Vagina (tissue), 2 donors: ENCODE results near the gene HUNK. TPM values are rescaled to one million over a fixed set of nuclear protein-coding genes. Genes with fewer than 3 reads are reported as not detected.
"Not testable (repeated sequence)": the region's sequence is repeated elsewhere in the genome, so short reads cannot be mapped to it uniquely, and the experiment has no call there.

Source experiments
- DNase-seq, 2 donors: peaks; one replicate each; pipeline ENCODE4 v3.0.0-alpha.2; 2017; ENCODE audit errors: extremely low spot score in 2 of 2
- H3K27ac ChIP-seq: fragments of 200-600 bp; sonication (generic); one replicate; pipeline ENCODE4 v1.5.1; 2019
- H3K27me3 ChIP-seq: fragments of 200-600 bp; sonication (generic); one replicate; pipeline ENCODE4 v1.5.1; 2019
- H3K36me3 ChIP-seq, 2 donors: fragments of 200-600 bp; sonication (generic); one replicate each; pipeline ENCODE4 v1.5.1; 2017 to 2019
- H3K4me1 ChIP-seq: fragments of 200-600 bp; sonication (generic); one replicate; pipeline ENCODE4 v1.5.1; 2019
- H3K4me3 ChIP-seq, 2 donors: fragments of 200-600 bp; sonication (generic); 1 replicate in 1 of 2; 2 replicates in 1 of 2; pipeline ENCODE4 v1.5.1; 2016 to 2019
- H3K9me3 ChIP-seq: fragments of 200-600 bp; sonication (generic); one replicate; pipeline ENCODE4 v1.5.1; 2019
- POLR2A ChIP-seq, 2 donors: fragments of 450-650 bp; IDR thresholded peaks; one replicate each; pipeline ENCODE4 v1.6.1; 2017; ENCODE audit warnings: antibody characterized with exemption in 2 of 2, mild to moderate bottlenecking in 2 of 2, moderate library complexity in 2 of 2
- POLR2AphosphoS5 ChIP-seq, 2 donors: sonication (generic); formaldehyde crosslinking; IDR thresholded peaks; one replicate each; pipeline ENCODE4 v1.9.0; 2017; ENCODE audit warnings: antibody characterized with exemption in 2 of 2, mild to moderate bottlenecking in 2 of 2, low read depth in 1 of 2; ENCODE audit not compliant: insufficient read depth in 1 of 2
- intact Hi-C: fragments of 100-400 bp; cut with DNase I; formaldehyde crosslinking; loops from one replicate; pipeline ENCODE4 v1.15.1; 2023
- total RNA-seq: library from RNA; depleted of rRNA; stranded (reverse); fragments of >200 nt; gene quantifications from one replicate; pipeline ENCODE4 v1.2.3, GENCODE V29; 2016
- TF ChIP-seq, protein P1 (sequence below), 3 experiments: fragments of 450-650 bp in 2 of 3; fragments of 200-600 bp in 1 of 3; sonication (generic) in 1 of 3; IDR thresholded peaks; one replicate each; pipeline ENCODE4 v1.5.1; 2017 to 2019; ENCODE audit warnings: antibody characterized with exemption in 3 of 3, mild to moderate bottlenecking in 2 of 3, moderate library complexity in 2 of 3

The HUNK gene
- total RNA-seq, 1 donor from 2014 or later, result 0.74 TPM

DNA sequence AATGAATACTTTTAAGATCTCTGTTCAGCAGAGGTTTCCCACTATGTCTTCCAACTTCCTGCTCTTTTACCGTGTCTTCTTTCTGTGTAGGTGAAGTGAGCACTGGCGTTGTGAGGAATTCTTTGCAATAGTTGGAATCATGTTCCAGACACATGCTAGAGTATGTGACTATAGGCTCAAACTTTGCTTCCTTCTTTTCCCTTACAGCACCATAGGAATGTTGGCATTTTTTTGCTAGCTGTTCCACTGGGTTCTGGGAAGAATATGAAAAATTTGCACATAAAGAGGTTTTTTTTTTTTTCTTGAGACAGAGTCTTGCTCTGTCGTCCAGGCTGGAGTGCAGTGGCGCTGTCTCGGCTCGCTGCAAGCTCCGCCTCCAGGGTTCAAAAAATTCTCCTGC lies 15.7 kb upstream of the HUNK start:
- Histone ChIP-seq H3K36me3 (no peaks in the 10 kb centered on the region), H3K4me1 (no peaks in the 10 kb centered on the region), H3K4me3 (no peak overlapping the region), H3K27me3 (no peaks in the 10 kb centered on the region), H3K27ac (no peak overlapping the region), H3K9me3 (no peaks in the 10 kb centered on the region)
- peak in 1 of 2 donors; percentile 11 for DNase-seq
- TF ChIP-seq POLR2A (IDR thresholded peaks at IDR 0.05), result no peak
- TF ChIP-seq POLR2AphosphoS5 (IDR thresholded peaks at IDR 0.05; ENCODE audit: insufficient read depth in 1 of 2, low read depth in 1 of 2), result no peak
- TF ChIP-seq, protein P1, sequence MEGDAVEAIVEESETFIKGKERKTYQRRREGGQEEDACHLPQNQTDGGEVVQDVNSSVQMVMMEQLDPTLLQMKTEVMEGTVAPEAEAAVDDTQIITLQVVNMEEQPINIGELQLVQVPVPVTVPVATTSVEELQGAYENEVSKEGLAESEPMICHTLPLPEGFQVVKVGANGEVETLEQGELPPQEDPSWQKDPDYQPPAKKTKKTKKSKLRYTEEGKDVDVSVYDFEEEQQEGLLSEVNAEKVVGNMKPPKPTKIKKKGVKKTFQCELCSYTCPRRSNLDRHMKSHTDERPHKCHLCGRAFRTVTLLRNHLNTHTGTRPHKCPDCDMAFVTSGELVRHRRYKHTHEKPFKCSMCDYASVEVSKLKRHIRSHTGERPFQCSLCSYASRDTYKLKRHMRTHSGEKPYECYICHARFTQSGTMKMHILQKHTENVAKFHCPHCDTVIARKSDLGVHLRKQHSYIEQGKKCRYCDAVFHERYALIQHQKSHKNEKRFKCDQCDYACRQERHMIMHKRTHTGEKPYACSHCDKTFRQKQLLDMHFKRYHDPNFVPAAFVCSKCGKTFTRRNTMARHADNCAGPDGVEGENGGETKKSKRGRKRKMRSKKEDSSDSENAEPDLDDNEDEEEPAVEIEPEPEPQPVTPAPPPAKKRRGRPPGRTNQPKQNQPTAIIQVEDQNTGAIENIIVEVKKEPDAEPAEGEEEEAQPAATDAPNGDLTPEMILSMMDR (IDR thresholded peaks at IDR 0.05), result no peak
- intact Hi-C loops, result no loop called here

DNA sequence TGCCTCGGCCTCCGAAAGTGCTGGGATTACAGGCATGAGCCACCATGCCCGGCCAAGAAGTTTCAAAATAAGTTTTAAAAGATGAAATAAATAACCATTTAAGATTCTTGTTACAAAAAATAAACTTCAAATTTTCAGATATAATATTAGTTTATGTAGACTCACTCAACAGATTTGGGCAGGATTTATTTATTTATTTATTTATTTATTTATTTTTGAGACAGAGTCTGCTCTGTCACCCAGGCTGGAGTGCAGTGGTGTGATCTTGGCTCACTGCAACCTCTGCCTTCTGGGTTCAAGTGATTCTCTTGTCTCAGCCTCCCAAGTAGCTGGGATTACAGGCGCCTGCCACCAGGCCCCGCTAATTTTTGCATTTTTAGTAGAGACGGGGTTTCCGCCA lies 15.2 kb upstream of the HUNK start:
- DNase-seq, H3K9me3 ChIP-seq, H3K4me3 ChIP-seq, H3K4me1 ChIP-seq, intact Hi-C loops, H3K27ac ChIP-seq, H3K27me3 ChIP-seq, H3K36me3 ChIP-seq: not testable (repeated sequence)

DNA sequence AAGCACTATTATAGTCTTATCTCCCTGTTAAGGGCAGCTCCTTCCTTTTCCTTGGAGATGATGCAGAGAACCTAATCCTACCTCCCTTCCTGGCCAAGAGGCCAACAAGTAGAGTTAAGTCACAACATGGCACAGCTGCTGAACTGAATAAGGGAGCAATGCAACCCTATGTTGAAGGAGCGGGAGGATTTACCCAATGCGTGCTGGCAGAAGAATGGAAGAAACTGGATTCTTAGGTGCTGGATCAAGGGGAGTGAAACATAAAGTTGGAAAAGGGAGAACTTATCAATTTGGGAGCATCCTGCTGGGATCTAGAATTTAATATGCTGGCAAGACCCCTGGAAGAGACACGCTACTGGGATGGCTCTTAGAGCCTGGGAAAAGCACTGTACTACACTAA lies 12.0 kb upstream of the HUNK start:
- H3K27ac ChIP-seq, result no peak overlapping the region
- TF ChIP-seq POLR2AphosphoS5 (IDR thresholded peaks at IDR 0.05; ENCODE audit: insufficient read depth in 1 of 2, low read depth in 1 of 2) (no peak), POLR2A (IDR thresholded peaks at IDR 0.05) (no peak)
- TF ChIP-seq, protein P1 (IDR thresholded peaks at IDR 0.05), result no peak
- no peaks in the 10 kb centered on the region for H3K9me3 ChIP-seq
- H3K36me3 ChIP-seq, result no peaks in the 10 kb centered on the region
- intact Hi-C loops, result no loop called here
- peaks cover 4% of the 10 kb centered on the region for H3K4me1 ChIP-seq
- DNase-seq, result peak in 1 of 2 donors; percentile 56
- no peak overlapping the region for H3K4me3 ChIP-seq
- no peaks in the 10 kb centered on the region for H3K27me3 ChIP-seq

DNA sequence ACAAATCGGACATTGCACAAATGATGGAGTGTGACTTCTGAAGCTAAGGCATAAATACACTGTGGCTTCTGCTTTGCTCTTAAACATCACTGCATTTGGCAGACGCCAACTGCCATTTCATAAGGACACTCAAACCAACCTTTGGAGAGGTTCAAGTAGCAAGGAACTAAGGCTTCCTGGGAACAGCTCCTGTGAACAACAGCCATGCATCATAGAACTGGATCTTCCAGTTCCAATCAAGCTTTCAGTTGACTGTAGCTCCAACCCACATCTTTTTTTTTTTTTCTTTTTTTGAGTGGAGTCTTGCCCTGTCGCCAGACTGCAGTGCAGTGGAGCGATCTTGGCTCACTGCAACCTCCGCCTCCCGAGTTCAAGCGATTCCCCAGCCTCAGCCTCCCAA lies 10.7 kb upstream of the HUNK start:
- Histone ChIP-seq H3K9me3 (no peaks in the 10 kb centered on the region), H3K4me3 (no peak overlapping the region), H3K27ac (no peak overlapping the region), H3K4me1 (peaks cover 9% of the 10 kb centered on the region), H3K36me3 (no peaks in the 10 kb centered on the region), H3K27me3 (no peaks in the 10 kb centered on the region)
- intact Hi-C loops, result no loop called here
- TF ChIP-seq POLR2A (IDR thresholded peaks at IDR 0.05) (no peak), POLR2AphosphoS5 (IDR thresholded peaks at IDR 0.05; ENCODE audit: insufficient read depth in 1 of 2, low read depth in 1 of 2) (no peak)
- TF ChIP-seq, protein P1 (IDR thresholded peaks at IDR 0.05), result no peak
- DNase-seq, result no peak

DNA sequence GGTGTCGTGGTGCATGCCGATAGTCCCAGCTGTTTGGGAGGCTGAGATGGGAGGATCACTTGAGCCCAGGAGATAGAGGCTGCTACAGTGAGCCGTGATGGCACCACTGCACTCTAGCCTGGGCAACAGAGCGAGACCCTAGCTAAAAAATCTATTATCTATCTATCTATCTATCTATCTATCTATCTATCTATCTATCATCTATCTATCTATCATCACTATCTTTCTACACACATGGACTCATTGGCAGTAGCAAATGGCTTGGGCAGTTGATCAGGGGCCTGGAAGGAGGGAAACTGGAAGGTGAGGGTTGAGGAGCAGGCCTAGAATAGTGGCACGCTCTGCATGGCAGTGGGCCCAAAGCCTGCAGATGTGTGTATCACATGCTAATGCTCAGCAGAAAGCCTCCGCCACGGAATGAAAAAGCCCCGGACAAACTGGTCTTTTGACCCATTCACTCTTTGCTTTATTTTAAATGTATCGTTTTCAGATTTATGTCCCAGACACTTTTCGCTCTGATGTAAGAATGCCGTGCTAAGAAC lies 7.3 kb upstream of the HUNK start:
- Histone ChIP-seq H3K36me3 (no peaks in the 10 kb centered on the region), H3K4me3 (no peak overlapping the region), H3K9me3 (no peaks in the 10 kb centered on the region), H3K27me3 (no peaks in the 10 kb centered on the region), H3K4me1 (peaks cover 9% of the 10 kb centered on the region), H3K27ac (no peak overlapping the region)
- DNase-seq, result peak; percentile 37 to 43
- intact Hi-C loops, result no loop called here
- TF ChIP-seq, protein P1 (IDR thresholded peaks at IDR 0.05), result no peak
- TF ChIP-seq POLR2AphosphoS5 (IDR thresholded peaks at IDR 0.05; ENCODE audit: insufficient read depth in 1 of 2, low read depth in 1 of 2), result no peak
- TF ChIP-seq POLR2A (IDR thresholded peaks at IDR 0.05), result no peak
